HEK293T (cell line): ENCODE data around the gene RNASE7.

ENCODE experiments used
- CTCF ChIA-PET: fragments of 350-600 bp; formaldehyde crosslinking; extraction: SDS; loops from one replicate; lab custom pipeline; 2021; ENCODE audit warnings: antibody characterized with exemption, inconsistent platforms; lab: Yijun Ruan, JAX
- POLR2A ChIA-PET: fragments of 350-600 bp; formaldehyde crosslinking; extraction: SDS; loops from one replicate; lab custom pipeline; 2020; ENCODE audit warnings: antibody characterized with exemption, inconsistent platforms; lab: Yijun Ruan, JAX
- DNase-seq: peaks from one replicate; pipeline ENCODE4 v3.0.0; 2012; ENCODE audit warnings: mixed read lengths; ENCODE audit errors: extremely low spot score
- ARNT ChIP-seq: fragments of 450-650 bp; IDR thresholded peaks from 2 replicates; pipeline ENCODE4 v1.6.1; 2017; ENCODE audit warnings: mild to moderate bottlenecking
- BHLHE40 ChIP-seq: fragments of 450-650 bp; IDR thresholded peaks from 2 replicates; pipeline ENCODE4 v1.6.1; 2016; ENCODE audit warnings: mild to moderate bottlenecking, moderate library complexity, borderline replicate concordance
- CTBP1 ChIP-seq: fragments of 450-650 bp; IDR thresholded peaks from 2 replicates; pipeline ENCODE4 v1.6.1; 2016; ENCODE audit warnings: borderline replicate concordance
- ELF4 ChIP-seq: fragments of 450-650 bp; IDR thresholded peaks from 2 replicates; pipeline ENCODE4 v1.6.1; 2017; ENCODE audit warnings: antibody characterized with exemption
- FOXA1 ChIP-seq: fragments of 450-650 bp; IDR thresholded peaks from 2 replicates; pipeline ENCODE4 v1.6.1; 2016; ENCODE audit warnings: mild to moderate bottlenecking
- FOXK2 ChIP-seq: fragments of 450-650 bp; IDR thresholded peaks from 2 replicates; pipeline ENCODE4 v1.6.1; 2016; ENCODE audit warnings: mild to moderate bottlenecking
- FOXM1 ChIP-seq: fragments of 450-650 bp; IDR thresholded peaks from 2 replicates; pipeline ENCODE4 v1.6.1; 2017; ENCODE audit warnings: mild to moderate bottlenecking, borderline replicate concordance
- HDGF ChIP-seq: fragments of 450-650 bp; IDR thresholded peaks from 2 replicates; pipeline ENCODE4 v1.6.1; 2017; ENCODE audit warnings: antibody characterized with exemption, borderline replicate concordance
- L3MBTL2 ChIP-seq: fragments of 450-650 bp; conservative IDR thresholded peaks from 2 replicates; pipeline ENCODE4 v1.6.1; 2016; ENCODE audit warnings: mild to moderate bottlenecking
- LEF1 ChIP-seq: fragments of 450-650 bp; IDR thresholded peaks from 2 replicates; pipeline ENCODE4 v1.6.1; 2017; ENCODE audit warnings: mild to moderate bottlenecking, borderline replicate concordance
- NFRKB ChIP-seq: fragments of 450-650 bp; IDR thresholded peaks from 2 replicates; pipeline ENCODE4 v1.6.1; 2016; ENCODE audit warnings: mild to moderate bottlenecking, moderate library complexity
- SP1 ChIP-seq: fragments of 450-650 bp; IDR thresholded peaks from 2 replicates; pipeline ENCODE4 v1.6.1; 2017
- SUZ12 ChIP-seq: fragments of 450-650 bp; IDR thresholded peaks from 2 replicates; pipeline ENCODE4 v1.6.1; 2016; ENCODE audit warnings: mild to moderate bottlenecking
- TARDBP ChIP-seq: fragments of 450-650 bp; IDR thresholded peaks from 2 replicates; pipeline ENCODE4 v1.6.1; 2016
- ZNF384 ChIP-seq: fragments of 450-650 bp; IDR thresholded peaks from 2 replicates; pipeline ENCODE4 v1.6.1; 2016
- TF ChIP-seq, protein P1 (sequence below): fragments of 450-650 bp; IDR thresholded peaks from 2 replicates; pipeline ENCODE4 v1.6.1; 2016

RNASE7 gene

DNA sequence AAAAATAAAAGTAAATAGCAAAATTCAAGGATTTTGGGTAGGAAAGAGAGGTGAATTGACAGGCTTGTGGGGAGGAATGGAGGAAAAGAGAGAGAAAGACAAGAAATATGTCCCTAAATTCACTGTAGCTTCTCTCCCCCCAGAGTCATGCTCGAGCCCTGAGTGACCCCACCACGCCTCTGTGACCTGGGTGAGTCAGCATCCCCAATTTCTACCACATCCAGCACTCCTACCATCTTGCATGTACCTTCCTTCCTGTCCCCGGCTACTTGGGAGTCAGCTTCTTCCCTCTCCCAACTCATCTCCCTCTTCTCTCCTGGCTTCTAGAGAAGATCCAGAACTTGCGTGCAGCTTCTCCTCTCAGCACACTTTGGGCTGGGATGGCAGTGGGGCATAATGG lies 46.5 kb downstream of the RNASE7 start:
- no peak for TF ChIP-seq ELF4
- TF ChIP-seq LEF1, result no peak
- no peak for TF ChIP-seq FOXA1
- TF ChIP-seq SP1, result no peak
- no peak for TF ChIP-seq ZNF384
- TF ChIP-seq SUZ12, result no peak
- TF ChIP-seq CTBP1, result no peak
- no peak for TF ChIP-seq NFRKB
- TF ChIP-seq ARNT, result no peak
- TF ChIP-seq L3MBTL2, result no peak
- no peak for TF ChIP-seq TARDBP
- no peak for TF ChIP-seq HDGF
- TF ChIP-seq, protein P1, sequence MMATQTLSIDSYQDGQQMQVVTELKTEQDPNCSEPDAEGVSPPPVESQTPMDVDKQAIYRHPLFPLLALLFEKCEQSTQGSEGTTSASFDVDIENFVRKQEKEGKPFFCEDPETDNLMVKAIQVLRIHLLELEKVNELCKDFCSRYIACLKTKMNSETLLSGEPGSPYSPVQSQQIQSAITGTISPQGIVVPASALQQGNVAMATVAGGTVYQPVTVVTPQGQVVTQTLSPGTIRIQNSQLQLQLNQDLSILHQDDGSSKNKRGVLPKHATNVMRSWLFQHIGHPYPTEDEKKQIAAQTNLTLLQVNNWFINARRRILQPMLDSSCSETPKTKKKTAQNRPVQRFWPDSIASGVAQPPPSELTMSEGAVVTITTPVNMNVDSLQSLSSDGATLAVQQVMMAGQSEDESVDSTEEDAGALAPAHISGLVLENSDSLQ, result no peak
- TF ChIP-seq BHLHE40, result no peak
- TF ChIP-seq FOXM1, result no peak
- no peak for TF ChIP-seq FOXK2
- ChIA-PET POLR2A (interaction anchor here (2.7 to 6.3 kb wide), 2 partner anchors 16 to 17 kb away, joined by 8 to 37 read pairs; partner anchors contain the start of gene ARHGEF40), CTCF (interaction anchor here (1.1 to 2.7 kb wide), 4 partner anchors 17 to 74 kb away, joined by 3 to 26 read pairs (median 13); partner anchors contain the start of gene ARHGEF40)
- no peak for DNase-seq

DNA sequence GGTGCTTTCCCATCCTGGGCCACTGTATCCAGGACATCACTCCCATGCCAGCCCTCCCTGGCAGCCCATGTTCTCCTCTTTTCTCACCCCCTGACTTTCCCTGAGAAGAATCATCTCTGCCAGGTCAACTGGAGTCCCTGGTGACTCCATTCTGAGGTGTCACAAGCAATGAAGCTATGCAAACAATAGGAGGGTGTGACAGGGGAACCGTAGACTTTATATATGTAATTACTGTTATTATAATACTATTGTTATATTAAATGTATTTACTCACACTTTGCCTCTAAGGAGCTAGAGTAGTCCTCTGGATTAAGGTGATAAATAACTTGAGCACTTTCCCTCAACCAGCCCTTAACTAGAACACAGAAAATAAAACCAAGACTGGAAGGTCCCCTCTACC lies 47.1 kb downstream of the RNASE7 start:
- POLR2A ChIA-PET, result interaction anchor here (0.7 to 2.7 kb wide), 2 partner anchors 15 to 18 kb away, joined by 4 to 8 read pairs; no protein-coding TSS in a partner anchor
- CTCF ChIA-PET, result interaction anchor here (0.9 to 2.7 kb wide), 7 partner anchors 9 to 74 kb away, joined by 3 to 26 read pairs (median 7); partner anchors contain the start of genes ARHGEF40 and TMEM253
- DNase-seq, result no peak
- no peak for TF ChIP-seq FOXM1
- no peak for TF ChIP-seq ARNT
- no peak for TF ChIP-seq BHLHE40
- TF ChIP-seq NFRKB, result no peak

GRCh38 chr14:21089877-21090193 lies 47.7 kb downstream of the RNASE7 start:
- ChIA-PET CTCF (interaction anchor here (0.8 to 2.7 kb wide), 7 partner anchors 10 to 75 kb away, joined by 3 to 26 read pairs (median 7); partner anchors contain the start of genes ARHGEF40 and TMEM253), POLR2A (interaction anchor here (0.7 to 2.7 kb wide), 3 partner anchors 15 to 19 kb away, joined by 3 to 8 read pairs (median 4); no protein-coding TSS in a partner anchor)
- TF ChIP-seq ZNF384, result no peak
- no peak for TF ChIP-seq TARDBP
- TF ChIP-seq HDGF, result no peak
- no peak for TF ChIP-seq ARNT
- TF ChIP-seq NFRKB, result no peak
- no peak for TF ChIP-seq FOXK2
- no peak for TF ChIP-seq FOXA1
- TF ChIP-seq BHLHE40, result no peak
- TF ChIP-seq SP1, result no peak
- TF ChIP-seq, protein P1, result no peak
- no peak for TF ChIP-seq ELF4
- no peak for TF ChIP-seq SUZ12
- TF ChIP-seq FOXM1, result no peak
- no peak for TF ChIP-seq CTBP1
- TF ChIP-seq L3MBTL2, result no peak
- TF ChIP-seq LEF1, result no peak
- DNase-seq, result no peak

- POLR2A ChIA-PET, result interaction anchor here (1.2 to 2.7 kb wide), 2 partner anchors 14 to 19 kb away, joined by 3 to 8 read pairs; no protein-coding TSS in a partner anchor
- no peak for TF ChIP-seq ARNT
- no peak for TF ChIP-seq FOXA1
- TF ChIP-seq HDGF, result no peak
- TF ChIP-seq L3MBTL2, result no peak
- no peak for TF ChIP-seq BHLHE40
- no peak for TF ChIP-seq ELF4
- TF ChIP-seq SP1, result no peak
- TF ChIP-seq CTBP1, result no peak
- no peak for TF ChIP-seq ZNF384
- no peak for TF ChIP-seq LEF1
- TF ChIP-seq FOXK2, result no peak
- no peak for TF ChIP-seq TARDBP
- TF ChIP-seq SUZ12, result no peak
- TF ChIP-seq, protein P1, result no peak
- TF ChIP-seq FOXM1, result no peak
- no peak for TF ChIP-seq NFRKB
- CTCF ChIA-PET, result interaction anchor here (0.8 to 2.7 kb wide), 7 partner anchors 11 to 76 kb away, joined by 3 to 26 read pairs (median 7); partner anchors contain the start of genes ARHGEF40 and TMEM253
- no peak for DNase-seq
Observed at GRCh38 chr14:21090194-21090939, 48.2 kb downstream of the RNASE7 start.

DNA sequence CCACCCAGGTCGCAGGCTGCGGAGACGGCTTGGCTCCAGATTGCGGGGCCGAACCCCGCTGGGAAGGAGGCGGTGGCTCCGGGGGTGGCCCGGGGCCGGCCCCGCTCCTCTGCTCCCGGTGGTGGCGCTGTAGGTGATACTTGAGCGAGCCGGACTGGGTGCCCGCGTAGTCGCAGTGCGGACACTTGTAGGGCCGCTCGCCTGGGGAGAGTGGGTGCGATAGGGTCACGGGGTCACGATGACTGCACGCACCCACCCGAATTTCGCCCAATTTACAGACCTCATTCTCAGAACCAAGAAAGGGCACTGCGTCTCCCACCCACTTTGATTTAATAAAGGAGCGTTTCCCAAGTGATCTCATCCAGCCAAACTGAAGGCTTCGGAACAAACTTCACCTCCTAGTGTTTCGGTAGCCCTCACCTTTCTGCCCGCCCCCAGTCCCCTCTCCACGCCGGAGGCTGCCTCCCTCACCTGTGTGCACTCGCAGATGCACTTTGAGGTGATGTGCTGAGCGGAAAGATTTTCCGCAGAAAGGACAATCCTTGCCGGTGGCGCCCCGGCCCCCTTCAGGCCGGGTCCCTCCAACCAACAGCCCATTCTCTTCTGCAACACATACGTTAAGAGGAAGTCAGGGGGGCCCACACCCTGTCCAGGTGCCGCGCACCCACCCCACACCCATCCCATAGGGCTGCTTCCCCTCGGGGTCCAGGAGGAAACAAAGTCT lies 48.9 kb downstream of the RNASE7 start:
- POLR2A ChIA-PET, result interaction anchor here (1.2 to 2.7 kb wide), 3 partner anchors 13 to 23 kb away, joined by 3 to 8 read pairs (median 8); no protein-coding TSS in a partner anchor
- CTCF ChIA-PET, result interaction anchor here (0.6 to 6.8 kb wide), 10 partner anchors 10 to 76 kb away, joined by 3 to 68 read pairs (median 8); partner anchors contain the start of genes ARHGEF40, RNASE8 and TMEM253
- TF ChIP-seq LEF1, result no peak
- TF ChIP-seq ARNT, result no peak
- TF ChIP-seq ZNF384, result no peak
- TF ChIP-seq TARDBP, result no peak
- no peak for TF ChIP-seq ELF4
- TF ChIP-seq L3MBTL2, result no peak
- DNase-seq, result no peak
